Liver (tissue), 9 donors: ENCODE data around the gene PHACTR4. TPM values are rescaled to one million over a fixed set of nuclear protein-coding genes. Genes with fewer than 3 reads are reported as not detected.
A peak's percentile ranks its signal among the peaks of the same experiment; 100 is the strongest.

Experiments
- DNase-seq: peaks from one replicate; pipeline ENCODE4 v3.0.0-alpha.2; 2017; ENCODE audit warnings: low spot score
- H3K27ac ChIP-seq, 2 donors: one replicate each; pipeline ENCODE4 v1.7.0; 2013; ENCODE audit warnings: inconsistent platforms in 2 of 2, low read length in 2 of 2, control low read depth in 1 of 2, low read depth in 1 of 2, mild to moderate bottlenecking in 1 of 2
- H3K27me3 ChIP-seq, 4 donors: one replicate each; pipeline versions ENCODE4 v1.6.1 to v1.7.0; 2013; ENCODE audit warnings: low read length in 3 of 4, inconsistent platforms in 1 of 4, mild to moderate bottlenecking in 1 of 4, moderate library complexity in 1 of 4; ENCODE audit not compliant: control insufficient read depth in 4 of 4, insufficient read depth in 4 of 4
- H3K36me3 ChIP-seq, 4 donors: one replicate each; pipeline versions ENCODE4 v1.6.1 to v1.7.0; 2013; ENCODE audit warnings: low read length in 3 of 4, mild to moderate bottlenecking in 3 of 4, low read depth in 1 of 4, moderate library complexity in 1 of 4; ENCODE audit not compliant: control insufficient read depth in 4 of 4, insufficient read depth in 3 of 4
- H3K4me1 ChIP-seq, 4 donors: one replicate each; pipeline versions ENCODE4 v1.6.1 to v1.7.0; 2013; ENCODE audit warnings: low read length in 3 of 4, mild to moderate bottlenecking in 3 of 4, moderate library complexity in 1 of 4; ENCODE audit not compliant: control insufficient read depth in 4 of 4, insufficient read depth in 4 of 4
- H3K4me3 ChIP-seq, 3 donors: one replicate each; pipeline versions ENCODE4 v1.6.1 to v1.7.0; 2013; ENCODE audit warnings: low read length in 3 of 3, control low read depth in 1 of 3, low read depth in 1 of 3, mild to moderate bottlenecking in 1 of 3
- H3K9ac ChIP-seq, 2 donors: one replicate each; pipeline ENCODE4 v1.7.0; 2013; ENCODE audit warnings: low read length in 2 of 2, mild to moderate bottlenecking in 2 of 2, moderate library complexity in 2 of 2, control low read depth in 1 of 2, low read depth in 1 of 2
- H3K9me3 ChIP-seq, 4 donors: one replicate each; pipeline versions ENCODE4 v1.6.1 to v1.7.0; 2013; ENCODE audit warnings: low read length in 3 of 4; ENCODE audit not compliant: control insufficient read depth in 4 of 4
- EGR1 ChIP-seq, 2 donors: IDR thresholded peaks; 2 replicates each; pipeline ENCODE4 v1.6.1; 2016 to 2018; ENCODE audit warnings: antibody characterized with exemption in 2 of 2, low read depth in 2 of 2
- FOXA1 ChIP-seq: IDR thresholded peaks from 2 replicates; pipeline ENCODE4 v1.6.1; 2016; ENCODE audit warnings: antibody characterized with exemption
- FOXA2 ChIP-seq: IDR thresholded peaks from 2 replicates; pipeline ENCODE4 v1.6.1; 2016; ENCODE audit warnings: antibody characterized with exemption
- GABPA ChIP-seq, 2 donors: IDR thresholded peaks in 1 of 2; conservative IDR thresholded peaks in 1 of 2; 2 replicates each; pipeline ENCODE4 v1.6.1; 2016; ENCODE audit warnings: antibody characterized with exemption in 2 of 2, mild to moderate bottlenecking in 1 of 2, moderate library complexity in 1 of 2
- HNF4A ChIP-seq, 2 donors: conservative IDR thresholded peaks; 2 replicates each; pipeline ENCODE4 v1.6.1; 2016; ENCODE audit warnings: antibody characterized with exemption in 2 of 2, mild to moderate bottlenecking in 2 of 2
- HNF4G ChIP-seq: IDR thresholded peaks from 2 replicates; pipeline ENCODE4 v1.6.1; 2016; ENCODE audit warnings: antibody characterized with exemption
- JUND ChIP-seq, 2 donors: IDR thresholded peaks; 2 replicates each; pipeline ENCODE4 v1.6.1; 2016; ENCODE audit warnings: antibody characterized with exemption in 2 of 2
- NR2F2 ChIP-seq: IDR thresholded peaks from 2 replicates; pipeline ENCODE4 v1.6.1; 2016; ENCODE audit warnings: antibody characterized with exemption
- RAD21 ChIP-seq, 2 donors: IDR thresholded peaks; 2 replicates each; pipeline ENCODE4 v1.6.1; 2016; ENCODE audit warnings: antibody characterized with exemption in 2 of 2, mild to moderate bottlenecking in 2 of 2
- RXRA ChIP-seq, 2 donors: IDR thresholded peaks; 2 replicates each; pipeline ENCODE4 v1.6.1; 2017 to 2018; ENCODE audit warnings: antibody characterized with exemption in 2 of 2, mild to moderate bottlenecking in 1 of 2
- SP1 ChIP-seq: IDR thresholded peaks from 2 replicates; pipeline ENCODE4 v1.6.1; 2018; ENCODE audit warnings: antibody characterized with exemption, mild to moderate bottlenecking
- TAF1 ChIP-seq: conservative IDR thresholded peaks from 2 replicates; pipeline ENCODE4 v1.6.1; 2016; ENCODE audit warnings: antibody characterized with exemption, mild to moderate bottlenecking
- YY1 ChIP-seq: IDR thresholded peaks from 2 replicates; pipeline ENCODE4 v1.6.1; 2016; ENCODE audit warnings: antibody characterized with exemption, mild to moderate bottlenecking
- WGBS: extraction: QIAGEN DNeasy Blood & Tissue Kit; methylation state at CpG from one replicate; pipeline ENCODE4 v1.1.7; 2013; 5-methylcytosine and 5-hydroxymethylcytosine counted together
- polyA plus RNA-seq, 2 donors: library from polyadenylated mRNA; stranded (reverse) in 1 of 2; unstranded in 1 of 2; fragments of 200-250 nt in 1 of 2; fragments of >200 nt in 1 of 2; fragmentation: Nextera tagmentation in 1 of 2; extraction: Ambion mirVana in 1 of 2; gene quantifications; one replicate each; pipeline versions ENCODE4 v1.2.1 to v1.2.3, GENCODE V29; 2013 to 2015
- total RNA-seq, 2 donors: library from RNA; depleted of rRNA; stranded (reverse); fragments of >200 nt; gene quantifications; one replicate each; pipeline ENCODE4 v1.2.3, GENCODE V29; 2014
- TF ChIP-seq, protein P1 (sequence below): IDR thresholded peaks from 2 replicates; pipeline ENCODE4 v1.6.1; 2016; ENCODE audit warnings: antibody characterized with exemption
- TF ChIP-seq, protein P2 (sequence below): IDR thresholded peaks from 2 replicates; pipeline ENCODE4 v1.6.1; 2016; ENCODE audit warnings: antibody characterized with exemption
- TF ChIP-seq, protein P3 (sequence below): IDR thresholded peaks from 2 replicates; pipeline ENCODE4 v1.6.1; 2016; ENCODE audit warnings: antibody characterized with exemption, mild to moderate bottlenecking
- TF ChIP-seq, protein P4 (sequence below): IDR thresholded peaks from 2 replicates; pipeline ENCODE4 v1.6.1; 2016; ENCODE audit warnings: antibody characterized with exemption
- TF ChIP-seq, protein P5 (sequence below): fragments of 150-350 bp; IDR thresholded peaks from 2 replicates; pipeline ENCODE4 v1.5.1; 2017; ENCODE audit warnings: improper control_type of control experiment, low read depth, low read length; ENCODE audit not compliant: missing input control
- donor health status: healthy.
- donor health status: healthy.
- donor health status: healthy.
- donor health status: healthy.
- donor health status: healthy.

The PHACTR4 gene
- total and polyA plus RNA-seq, 4 donors, result 8.9 to 22.6 (median 10.8) TPM

DNA sequence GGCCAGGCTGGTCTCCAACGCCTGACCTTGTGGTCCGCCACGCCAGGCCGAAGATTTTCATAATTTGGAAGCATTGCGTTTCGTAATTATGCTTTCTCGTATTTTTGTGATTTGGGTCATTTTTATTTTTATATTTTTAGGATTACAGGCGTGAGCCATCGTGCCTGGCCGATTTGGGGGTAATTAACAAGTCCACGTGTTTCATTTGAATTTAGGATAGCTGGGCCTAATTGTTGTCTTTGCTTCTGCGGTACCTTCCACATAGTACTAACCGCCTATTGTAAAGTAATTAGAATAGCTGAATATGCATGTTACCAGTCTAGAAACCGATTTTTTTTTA is 137.3 kb downstream of the PHACTR4 start:
- WGBS, result 4% methylated on average over 14 of the region's 14 CpGs
- H3K4me1 ChIP-seq, result peaks cover 7 to 34% (median 14%) of the 10 kb centered on the region in 4 donors
- no peak for DNase-seq

DNA sequence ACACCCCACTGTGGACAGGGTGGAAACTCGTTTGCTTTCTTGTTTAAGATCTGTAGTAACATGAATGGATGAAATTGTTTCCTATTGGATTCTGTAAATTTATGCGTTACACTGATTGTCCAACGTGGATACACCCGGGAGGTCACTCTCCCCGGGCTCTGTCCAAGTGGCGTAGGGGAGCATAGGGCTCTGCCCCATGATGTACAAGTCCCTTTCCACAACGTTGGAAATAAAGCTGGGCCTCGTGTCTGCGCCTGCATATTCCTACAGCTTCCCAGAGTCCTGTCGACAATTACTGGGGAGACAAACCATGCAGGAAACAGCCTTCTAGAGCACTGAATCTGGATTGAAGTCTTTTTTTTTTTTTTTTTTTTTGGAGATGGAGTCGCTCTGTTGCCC is 137.7 kb downstream of the PHACTR4 start:
- Histone ChIP-seq H3K27me3 (no peaks in the 10 kb centered on the region), H3K4me1 (peaks cover 7 to 34% (median 15%) of the 10 kb centered on the region in 4 donors), H3K36me3 (peaks cover 6 to 37% (median 30%) of the 10 kb centered on the region in 4 donors), H3K9me3 (no peaks in the 10 kb centered on the region), H3K4me3 (peak overlapping the region; percentile 89 to 95 (median 91)), H3K27ac (peak overlapping the region; percentile 77), H3K9ac (peak overlapping the region; percentile 66 to 98)
- no peak for DNase-seq
- TF ChIP-seq RXRA (IDR thresholded peaks at IDR 0.05) (no peak), TAF1 (no peak), RAD21 (IDR thresholded peaks at IDR 0.05) (no peak), FOXA1 (no peak), NR2F2 (no peak), HNF4G (no peak), GABPA (IDR thresholded peaks at IDR 0.05 in 1 of 2, conservative IDR thresholded peaks at IDR 0.05 in 1 of 2) (no peak), EGR1 (IDR thresholded peaks at IDR 0.05; ENCODE audit: low read depth in 2 of 2) (no peak), JUND (IDR thresholded peaks at IDR 0.05) (no peak), HNF4A (conservative IDR thresholded peaks at IDR 0.05) (no peak), SP1 (no peak), FOXA2 (no peak), YY1 (no peak)
- TF ChIP-seq, protein P1, sequence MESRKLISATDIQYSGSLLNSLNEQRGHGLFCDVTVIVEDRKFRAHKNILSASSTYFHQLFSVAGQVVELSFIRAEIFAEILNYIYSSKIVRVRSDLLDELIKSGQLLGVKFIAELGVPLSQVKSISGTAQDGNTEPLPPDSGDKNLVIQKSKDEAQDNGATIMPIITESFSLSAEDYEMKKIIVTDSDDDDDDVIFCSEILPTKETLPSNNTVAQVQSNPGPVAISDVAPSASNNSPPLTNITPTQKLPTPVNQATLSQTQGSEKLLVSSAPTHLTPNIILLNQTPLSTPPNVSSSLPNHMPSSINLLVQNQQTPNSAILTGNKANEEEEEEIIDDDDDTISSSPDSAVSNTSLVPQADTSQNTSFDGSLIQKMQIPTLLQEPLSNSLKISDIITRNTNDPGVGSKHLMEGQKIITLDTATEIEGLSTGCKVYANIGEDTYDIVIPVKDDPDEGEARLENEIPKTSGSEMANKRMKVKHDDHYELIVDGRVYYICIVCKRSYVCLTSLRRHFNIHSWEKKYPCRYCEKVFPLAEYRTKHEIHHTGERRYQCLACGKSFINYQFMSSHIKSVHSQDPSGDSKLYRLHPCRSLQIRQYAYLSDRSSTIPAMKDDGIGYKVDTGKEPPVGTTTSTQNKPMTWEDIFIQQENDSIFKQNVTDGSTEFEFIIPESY, result no peak
- TF ChIP-seq, protein P2, sequence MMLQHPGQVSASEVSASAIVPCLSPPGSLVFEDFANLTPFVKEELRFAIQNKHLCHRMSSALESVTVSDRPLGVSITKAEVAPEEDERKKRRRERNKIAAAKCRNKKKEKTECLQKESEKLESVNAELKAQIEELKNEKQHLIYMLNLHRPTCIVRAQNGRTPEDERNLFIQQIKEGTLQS, result no peak
- TF ChIP-seq, protein P3, sequence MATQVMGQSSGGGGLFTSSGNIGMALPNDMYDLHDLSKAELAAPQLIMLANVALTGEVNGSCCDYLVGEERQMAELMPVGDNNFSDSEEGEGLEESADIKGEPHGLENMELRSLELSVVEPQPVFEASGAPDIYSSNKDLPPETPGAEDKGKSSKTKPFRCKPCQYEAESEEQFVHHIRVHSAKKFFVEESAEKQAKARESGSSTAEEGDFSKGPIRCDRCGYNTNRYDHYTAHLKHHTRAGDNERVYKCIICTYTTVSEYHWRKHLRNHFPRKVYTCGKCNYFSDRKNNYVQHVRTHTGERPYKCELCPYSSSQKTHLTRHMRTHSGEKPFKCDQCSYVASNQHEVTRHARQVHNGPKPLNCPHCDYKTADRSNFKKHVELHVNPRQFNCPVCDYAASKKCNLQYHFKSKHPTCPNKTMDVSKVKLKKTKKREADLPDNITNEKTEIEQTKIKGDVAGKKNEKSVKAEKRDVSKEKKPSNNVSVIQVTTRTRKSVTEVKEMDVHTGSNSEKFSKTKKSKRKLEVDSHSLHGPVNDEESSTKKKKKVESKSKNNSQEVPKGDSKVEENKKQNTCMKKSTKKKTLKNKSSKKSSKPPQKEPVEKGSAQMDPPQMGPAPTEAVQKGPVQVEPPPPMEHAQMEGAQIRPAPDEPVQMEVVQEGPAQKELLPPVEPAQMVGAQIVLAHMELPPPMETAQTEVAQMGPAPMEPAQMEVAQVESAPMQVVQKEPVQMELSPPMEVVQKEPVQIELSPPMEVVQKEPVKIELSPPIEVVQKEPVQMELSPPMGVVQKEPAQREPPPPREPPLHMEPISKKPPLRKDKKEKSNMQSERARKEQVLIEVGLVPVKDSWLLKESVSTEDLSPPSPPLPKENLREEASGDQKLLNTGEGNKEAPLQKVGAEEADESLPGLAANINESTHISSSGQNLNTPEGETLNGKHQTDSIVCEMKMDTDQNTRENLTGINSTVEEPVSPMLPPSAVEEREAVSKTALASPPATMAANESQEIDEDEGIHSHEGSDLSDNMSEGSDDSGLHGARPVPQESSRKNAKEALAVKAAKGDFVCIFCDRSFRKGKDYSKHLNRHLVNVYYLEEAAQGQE, result no peak
- TF ChIP-seq, protein P4, sequence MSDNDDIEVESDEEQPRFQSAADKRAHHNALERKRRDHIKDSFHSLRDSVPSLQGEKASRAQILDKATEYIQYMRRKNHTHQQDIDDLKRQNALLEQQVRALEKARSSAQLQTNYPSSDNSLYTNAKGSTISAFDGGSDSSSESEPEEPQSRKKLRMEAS, result no peak
- TF ChIP-seq, protein P5, sequence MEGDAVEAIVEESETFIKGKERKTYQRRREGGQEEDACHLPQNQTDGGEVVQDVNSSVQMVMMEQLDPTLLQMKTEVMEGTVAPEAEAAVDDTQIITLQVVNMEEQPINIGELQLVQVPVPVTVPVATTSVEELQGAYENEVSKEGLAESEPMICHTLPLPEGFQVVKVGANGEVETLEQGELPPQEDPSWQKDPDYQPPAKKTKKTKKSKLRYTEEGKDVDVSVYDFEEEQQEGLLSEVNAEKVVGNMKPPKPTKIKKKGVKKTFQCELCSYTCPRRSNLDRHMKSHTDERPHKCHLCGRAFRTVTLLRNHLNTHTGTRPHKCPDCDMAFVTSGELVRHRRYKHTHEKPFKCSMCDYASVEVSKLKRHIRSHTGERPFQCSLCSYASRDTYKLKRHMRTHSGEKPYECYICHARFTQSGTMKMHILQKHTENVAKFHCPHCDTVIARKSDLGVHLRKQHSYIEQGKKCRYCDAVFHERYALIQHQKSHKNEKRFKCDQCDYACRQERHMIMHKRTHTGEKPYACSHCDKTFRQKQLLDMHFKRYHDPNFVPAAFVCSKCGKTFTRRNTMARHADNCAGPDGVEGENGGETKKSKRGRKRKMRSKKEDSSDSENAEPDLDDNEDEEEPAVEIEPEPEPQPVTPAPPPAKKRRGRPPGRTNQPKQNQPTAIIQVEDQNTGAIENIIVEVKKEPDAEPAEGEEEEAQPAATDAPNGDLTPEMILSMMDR, result no peak
- 15% methylated on average over 11 of the region's 11 CpGs for WGBS

More for the DNA sequence above, 137.3 kb downstream of the PHACTR4 start:
- H3K4me3 ChIP-seq, result peak overlapping the region; percentile 89 to 95 (median 91)
- H3K36me3 ChIP-seq, result peaks cover 6 to 36% (median 30%) of the 10 kb centered on the region in 4 donors
- no peaks in the 10 kb centered on the region for H3K9me3 ChIP-seq
- TF ChIP-seq RAD21 (IDR thresholded peaks at IDR 0.05), result no peak
- TF ChIP-seq, protein P3, result no peak
- no peak for TF ChIP-seq HNF4A (conservative IDR thresholded peaks at IDR 0.05)
- TF ChIP-seq NR2F2, result no peak
- no peak for TF ChIP-seq EGR1 (IDR thresholded peaks at IDR 0.05; ENCODE audit: low read depth in 2 of 2)
- TF ChIP-seq, protein P2, result no peak
- no peak for TF ChIP-seq TAF1
- TF ChIP-seq FOXA2, result no peak
- H3K9ac ChIP-seq, result peak overlapping the region; percentile 66 to 98
- no peaks in the 10 kb centered on the region for H3K27me3 ChIP-seq
- peak overlapping the region; percentile 77 for H3K27ac ChIP-seq
